ENCODE data around the gene RFX2.

RFX2 gene

DNA sequence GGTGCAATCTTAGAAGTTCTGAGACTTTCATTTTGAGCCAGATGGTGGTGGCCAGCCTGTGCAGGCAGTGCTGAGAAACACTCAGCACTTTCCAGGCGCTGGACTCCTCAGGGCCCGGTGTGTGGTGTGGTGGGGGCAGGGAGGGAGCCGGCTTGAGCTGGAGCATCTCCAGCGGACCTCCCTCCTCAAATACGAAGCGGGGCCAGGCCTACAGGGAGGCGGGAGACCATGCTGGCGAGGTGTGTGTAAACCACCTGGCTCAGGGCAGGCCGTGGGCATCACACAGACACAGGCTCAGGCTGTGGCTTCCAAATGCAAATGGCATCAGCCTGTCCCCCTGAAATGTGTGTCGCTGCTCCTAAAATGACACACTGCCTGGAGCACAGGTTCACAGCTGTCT is 99.1 kb downstream of the RFX2 start:
- no peak overlapping the region for H3K4me3 ChIP-seq (replicated peaks; ENCODE audit: insufficient read depth, low read length)
- DNase-seq (ENCODE audit: low read depth in 1 of 2, low spot score in 1 of 2) = no peak
- no peak overlapping the region for H3K27ac ChIP-seq (replicated peaks)
- H3K27me3 ChIP-seq (ENCODE audit: insufficient read depth, poor library complexity, severe bottlenecking) = no peaks in the 10 kb centered on the region
- no peak for TF ChIP-seq POLR2AphosphoS5 (IDR thresholded peaks at IDR 0.05; ENCODE audit: low read depth)
- TF ChIP-seq, protein P1, sequence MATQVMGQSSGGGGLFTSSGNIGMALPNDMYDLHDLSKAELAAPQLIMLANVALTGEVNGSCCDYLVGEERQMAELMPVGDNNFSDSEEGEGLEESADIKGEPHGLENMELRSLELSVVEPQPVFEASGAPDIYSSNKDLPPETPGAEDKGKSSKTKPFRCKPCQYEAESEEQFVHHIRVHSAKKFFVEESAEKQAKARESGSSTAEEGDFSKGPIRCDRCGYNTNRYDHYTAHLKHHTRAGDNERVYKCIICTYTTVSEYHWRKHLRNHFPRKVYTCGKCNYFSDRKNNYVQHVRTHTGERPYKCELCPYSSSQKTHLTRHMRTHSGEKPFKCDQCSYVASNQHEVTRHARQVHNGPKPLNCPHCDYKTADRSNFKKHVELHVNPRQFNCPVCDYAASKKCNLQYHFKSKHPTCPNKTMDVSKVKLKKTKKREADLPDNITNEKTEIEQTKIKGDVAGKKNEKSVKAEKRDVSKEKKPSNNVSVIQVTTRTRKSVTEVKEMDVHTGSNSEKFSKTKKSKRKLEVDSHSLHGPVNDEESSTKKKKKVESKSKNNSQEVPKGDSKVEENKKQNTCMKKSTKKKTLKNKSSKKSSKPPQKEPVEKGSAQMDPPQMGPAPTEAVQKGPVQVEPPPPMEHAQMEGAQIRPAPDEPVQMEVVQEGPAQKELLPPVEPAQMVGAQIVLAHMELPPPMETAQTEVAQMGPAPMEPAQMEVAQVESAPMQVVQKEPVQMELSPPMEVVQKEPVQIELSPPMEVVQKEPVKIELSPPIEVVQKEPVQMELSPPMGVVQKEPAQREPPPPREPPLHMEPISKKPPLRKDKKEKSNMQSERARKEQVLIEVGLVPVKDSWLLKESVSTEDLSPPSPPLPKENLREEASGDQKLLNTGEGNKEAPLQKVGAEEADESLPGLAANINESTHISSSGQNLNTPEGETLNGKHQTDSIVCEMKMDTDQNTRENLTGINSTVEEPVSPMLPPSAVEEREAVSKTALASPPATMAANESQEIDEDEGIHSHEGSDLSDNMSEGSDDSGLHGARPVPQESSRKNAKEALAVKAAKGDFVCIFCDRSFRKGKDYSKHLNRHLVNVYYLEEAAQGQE (IDR thresholded peaks at IDR 0.05; ENCODE audit: insufficient replicate concordance, low read depth) = no peak
- TF ChIP-seq, protein P2, sequence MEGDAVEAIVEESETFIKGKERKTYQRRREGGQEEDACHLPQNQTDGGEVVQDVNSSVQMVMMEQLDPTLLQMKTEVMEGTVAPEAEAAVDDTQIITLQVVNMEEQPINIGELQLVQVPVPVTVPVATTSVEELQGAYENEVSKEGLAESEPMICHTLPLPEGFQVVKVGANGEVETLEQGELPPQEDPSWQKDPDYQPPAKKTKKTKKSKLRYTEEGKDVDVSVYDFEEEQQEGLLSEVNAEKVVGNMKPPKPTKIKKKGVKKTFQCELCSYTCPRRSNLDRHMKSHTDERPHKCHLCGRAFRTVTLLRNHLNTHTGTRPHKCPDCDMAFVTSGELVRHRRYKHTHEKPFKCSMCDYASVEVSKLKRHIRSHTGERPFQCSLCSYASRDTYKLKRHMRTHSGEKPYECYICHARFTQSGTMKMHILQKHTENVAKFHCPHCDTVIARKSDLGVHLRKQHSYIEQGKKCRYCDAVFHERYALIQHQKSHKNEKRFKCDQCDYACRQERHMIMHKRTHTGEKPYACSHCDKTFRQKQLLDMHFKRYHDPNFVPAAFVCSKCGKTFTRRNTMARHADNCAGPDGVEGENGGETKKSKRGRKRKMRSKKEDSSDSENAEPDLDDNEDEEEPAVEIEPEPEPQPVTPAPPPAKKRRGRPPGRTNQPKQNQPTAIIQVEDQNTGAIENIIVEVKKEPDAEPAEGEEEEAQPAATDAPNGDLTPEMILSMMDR (IDR thresholded peaks at IDR 0.05; ENCODE audit: insufficient read depth, low read length) = no peak
- TF ChIP-seq GABPA (IDR thresholded peaks at IDR 0.05; ENCODE audit: low read depth) = no peak
- TF ChIP-seq SPI1 (IDR thresholded peaks at IDR 0.05; ENCODE audit: borderline replicate concordance, low read depth) = no peak

DNA sequence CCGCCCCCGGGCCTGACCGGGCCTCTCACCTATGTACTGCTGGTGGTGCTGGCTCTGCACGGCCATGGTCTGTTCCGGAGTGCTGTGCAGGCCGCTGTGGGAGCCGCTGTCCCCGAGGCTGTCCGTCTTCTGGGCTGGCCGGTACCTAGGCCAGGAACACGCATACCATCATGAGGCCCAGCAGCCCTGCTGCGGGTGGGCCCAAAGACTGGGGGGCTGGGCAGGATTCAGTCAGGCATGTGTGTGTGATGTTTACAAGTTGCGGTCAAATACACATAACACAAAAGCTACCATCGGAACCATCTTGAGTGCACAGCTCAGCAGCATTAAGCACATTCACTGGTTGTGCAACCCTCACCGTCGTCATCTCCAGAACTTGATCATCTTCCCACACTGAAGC is 100.2 kb downstream of the RFX2 start:
- no peak overlapping the region for H3K27ac ChIP-seq (replicated peaks)
- DNase-seq (ENCODE audit: low read depth in 1 of 2, low spot score in 1 of 2) = no peak

DNA sequence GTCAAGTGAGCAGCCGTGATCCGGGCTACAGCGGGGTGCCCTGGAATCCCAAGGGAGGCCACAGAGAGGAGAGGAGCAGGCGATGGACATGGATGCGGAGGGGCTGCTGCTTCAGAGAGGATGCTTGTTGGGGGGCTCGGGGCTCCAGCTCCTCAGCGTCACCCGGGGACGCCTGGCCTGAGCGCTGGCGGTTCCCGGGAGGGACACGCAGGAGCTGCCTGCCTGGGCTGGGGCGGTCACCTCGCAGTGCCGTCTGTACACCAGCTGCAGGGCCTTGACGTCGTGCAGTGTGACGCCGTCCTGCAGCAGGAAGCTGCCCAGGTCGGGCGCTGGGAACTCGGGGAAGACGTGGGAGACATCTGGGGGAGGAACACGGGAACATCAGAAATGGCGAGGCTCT is 102.4 kb downstream of the RFX2 start:
- TF ChIP-seq POLR2AphosphoS5 (IDR thresholded peaks at IDR 0.05; ENCODE audit: low read depth) (no peak), SPI1 (IDR thresholded peaks at IDR 0.05; ENCODE audit: borderline replicate concordance, low read depth) (no peak), GABPA (IDR thresholded peaks at IDR 0.05; ENCODE audit: low read depth) (no peak)
- TF ChIP-seq, protein P2 (IDR thresholded peaks at IDR 0.05; ENCODE audit: insufficient read depth, low read length) = no peak
- TF ChIP-seq, protein P1 (IDR thresholded peaks at IDR 0.05; ENCODE audit: insufficient replicate concordance, low read depth) = no peak
- Histone ChIP-seq H3K27ac (replicated peaks) (no peak overlapping the region), H3K4me3 (replicated peaks; ENCODE audit: insufficient read depth, low read length) (no peak overlapping the region), H3K27me3 (ENCODE audit: insufficient read depth, poor library complexity, severe bottlenecking) (no peaks in the 10 kb centered on the region)
- no peak for DNase-seq (ENCODE audit: low read depth in 1 of 2, low spot score in 1 of 2)

More for the DNA sequence above, 100.2 kb downstream of the RFX2 start:
- TF ChIP-seq, protein P2 (IDR thresholded peaks at IDR 0.05; ENCODE audit: insufficient read depth, low read length) = no peak
- TF ChIP-seq GABPA (IDR thresholded peaks at IDR 0.05; ENCODE audit: low read depth) (no peak), POLR2AphosphoS5 (IDR thresholded peaks at IDR 0.05; ENCODE audit: low read depth) (no peak), SPI1 (IDR thresholded peaks at IDR 0.05; ENCODE audit: borderline replicate concordance, low read depth) (no peak)
- TF ChIP-seq, protein P1 (IDR thresholded peaks at IDR 0.05; ENCODE audit: insufficient replicate concordance, low read depth) = no peak
- Histone ChIP-seq H3K4me3 (replicated peaks; ENCODE audit: insufficient read depth, low read length) (no peak overlapping the region), H3K27me3 (ENCODE audit: insufficient read depth, poor library complexity, severe bottlenecking) (no peaks in the 10 kb centered on the region)
